ENCODE results near the gene WDR5B.

WDR5B gene

DNA sequence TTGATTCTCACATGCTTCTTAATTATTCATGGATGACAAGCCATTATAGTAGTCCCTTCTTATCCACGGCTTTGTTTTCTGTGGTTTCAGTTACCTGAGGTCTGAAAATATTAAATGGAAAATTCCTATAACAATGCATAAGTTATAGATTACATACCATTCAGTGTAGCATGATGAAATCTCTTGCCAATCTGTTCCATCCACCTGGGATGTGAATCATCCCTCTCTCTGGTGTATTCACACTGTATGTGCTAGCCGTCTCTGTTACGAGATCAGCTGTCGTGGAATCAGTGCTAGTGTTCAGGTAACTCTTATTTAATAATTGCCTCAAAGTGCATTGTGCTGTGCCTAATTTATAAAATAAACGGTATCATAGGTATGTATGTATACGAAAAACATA is 5.2 kb downstream of the WDR5B start:
- no peak overlapping the region for H3K4me3 ChIP-seq (replicated peaks in 1 of 2; ENCODE audit: low read depth in 2 of 2, low read length in 2 of 2)
- TF ChIP-seq, protein P1, sequence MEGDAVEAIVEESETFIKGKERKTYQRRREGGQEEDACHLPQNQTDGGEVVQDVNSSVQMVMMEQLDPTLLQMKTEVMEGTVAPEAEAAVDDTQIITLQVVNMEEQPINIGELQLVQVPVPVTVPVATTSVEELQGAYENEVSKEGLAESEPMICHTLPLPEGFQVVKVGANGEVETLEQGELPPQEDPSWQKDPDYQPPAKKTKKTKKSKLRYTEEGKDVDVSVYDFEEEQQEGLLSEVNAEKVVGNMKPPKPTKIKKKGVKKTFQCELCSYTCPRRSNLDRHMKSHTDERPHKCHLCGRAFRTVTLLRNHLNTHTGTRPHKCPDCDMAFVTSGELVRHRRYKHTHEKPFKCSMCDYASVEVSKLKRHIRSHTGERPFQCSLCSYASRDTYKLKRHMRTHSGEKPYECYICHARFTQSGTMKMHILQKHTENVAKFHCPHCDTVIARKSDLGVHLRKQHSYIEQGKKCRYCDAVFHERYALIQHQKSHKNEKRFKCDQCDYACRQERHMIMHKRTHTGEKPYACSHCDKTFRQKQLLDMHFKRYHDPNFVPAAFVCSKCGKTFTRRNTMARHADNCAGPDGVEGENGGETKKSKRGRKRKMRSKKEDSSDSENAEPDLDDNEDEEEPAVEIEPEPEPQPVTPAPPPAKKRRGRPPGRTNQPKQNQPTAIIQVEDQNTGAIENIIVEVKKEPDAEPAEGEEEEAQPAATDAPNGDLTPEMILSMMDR (IDR thresholded peaks at IDR 0.05; ENCODE audit: low read depth, low read length): no peak
- no peak for DNase-seq (ENCODE audit: low read depth in 2 of 2)

DNA sequence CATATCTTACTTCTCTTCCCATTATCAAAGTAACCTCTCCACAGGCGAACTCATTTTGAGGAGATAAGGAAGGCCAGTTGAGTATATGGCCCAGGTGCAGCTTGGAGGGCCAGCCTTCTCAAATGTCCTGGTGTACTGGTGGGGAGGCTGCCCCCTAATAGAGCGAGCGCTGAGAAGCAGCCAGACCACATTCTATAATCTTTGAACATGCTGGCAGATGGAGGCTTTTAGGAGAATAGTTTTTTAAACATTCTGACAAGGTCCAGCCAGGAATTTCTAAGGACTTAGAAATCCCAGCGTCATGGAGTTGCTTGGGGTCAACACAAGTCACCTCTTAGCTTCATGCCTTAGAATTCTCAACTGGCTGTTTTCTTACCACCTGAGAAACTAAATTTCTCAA is 5.8 kb downstream of the WDR5B start:
- H3K4me3 ChIP-seq (replicated peaks in 1 of 2; ENCODE audit: low read depth in 2 of 2, low read length in 2 of 2): no peak overlapping the region
- TF ChIP-seq, protein P1 (IDR thresholded peaks at IDR 0.05; ENCODE audit: low read depth, low read length): no peak
- DNase-seq (ENCODE audit: low read depth in 2 of 2): no peak

DNA sequence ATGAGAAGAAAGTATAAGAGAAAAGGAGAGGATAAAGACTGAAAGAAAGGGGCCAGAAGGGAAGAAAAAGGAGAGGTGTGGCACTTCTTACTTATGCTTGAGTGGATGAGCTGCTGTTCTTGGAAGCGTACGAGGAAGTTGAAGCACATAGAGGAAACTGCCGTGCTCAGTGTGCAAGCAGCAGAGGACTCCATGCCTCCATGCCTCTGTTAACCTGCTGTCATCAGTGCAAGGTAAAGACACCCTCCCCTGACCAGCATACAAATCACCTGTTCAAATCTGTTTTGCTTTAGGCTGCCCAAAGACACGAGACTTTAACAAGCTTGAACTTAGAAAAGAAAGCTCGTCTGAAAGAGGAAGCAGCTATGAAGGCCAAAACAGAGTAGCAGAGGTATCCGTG is 6.4 kb downstream of the WDR5B start:
- DNase-seq (ENCODE audit: low read depth in 2 of 2): no peak
- TF ChIP-seq, protein P1 (IDR thresholded peaks at IDR 0.05; ENCODE audit: low read depth, low read length): no peak
- no peak overlapping the region for H3K4me3 ChIP-seq (replicated peaks in 1 of 2; ENCODE audit: low read depth in 2 of 2, low read length in 2 of 2)

DNA sequence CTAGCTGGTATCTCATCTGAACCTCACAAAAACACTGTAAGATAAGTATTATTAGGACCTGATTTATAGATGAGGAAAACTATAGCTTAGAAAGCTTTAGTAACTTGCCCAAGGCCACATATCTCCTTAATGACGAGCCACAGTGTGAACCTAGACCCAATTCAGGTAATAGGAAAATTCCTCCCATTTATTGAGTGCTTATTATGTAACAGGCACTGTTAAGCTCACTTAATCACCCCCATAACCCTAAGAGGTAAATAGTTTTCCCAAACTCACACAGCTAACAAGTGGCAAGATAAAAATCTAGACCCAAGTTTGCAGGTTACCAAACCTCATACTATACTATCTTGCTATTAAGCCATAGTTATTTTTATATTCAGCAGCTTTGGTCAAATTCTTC is 7.9 kb downstream of the WDR5B start:
- DNase-seq (ENCODE audit: low read depth in 2 of 2): no peak
- TF ChIP-seq, protein P1 (IDR thresholded peaks at IDR 0.05; ENCODE audit: low read depth, low read length): no peak
- H3K4me3 ChIP-seq (replicated peaks in 1 of 2; ENCODE audit: low read depth in 2 of 2, low read length in 2 of 2): no peak overlapping the region

DNA sequence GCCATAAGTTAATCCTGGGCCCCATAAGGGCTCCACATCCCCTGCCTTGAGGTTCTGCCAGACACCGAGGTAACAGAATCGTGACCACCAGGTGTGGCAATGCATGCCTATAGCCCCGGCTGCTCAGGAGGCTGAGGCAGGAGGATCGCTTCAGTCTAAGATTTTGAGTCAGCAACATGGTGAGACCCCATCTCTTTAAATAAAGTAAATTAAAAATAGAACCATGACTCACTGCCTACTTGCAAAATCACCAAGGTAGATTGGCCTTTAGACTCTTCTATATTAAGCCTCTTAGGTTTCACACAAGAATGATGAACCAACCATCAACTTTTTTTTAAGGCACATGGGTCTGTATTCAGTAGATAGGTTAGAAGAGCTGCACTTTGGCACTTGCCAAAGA is 9.7 kb downstream of the WDR5B start:
- no peak for DNase-seq (ENCODE audit: low read depth in 2 of 2)
- no peak overlapping the region for H3K4me3 ChIP-seq (replicated peaks in 1 of 2; ENCODE audit: low read depth in 2 of 2, low read length in 2 of 2)
- TF ChIP-seq, protein P1 (IDR thresholded peaks at IDR 0.05; ENCODE audit: low read depth, low read length): no peak

GRCh38 chr3:122405015-122405414 is 10.8 kb downstream of the WDR5B start:
- TF ChIP-seq, protein P1 (IDR thresholded peaks at IDR 0.05; ENCODE audit: low read depth, low read length): no peak
- H3K4me3 ChIP-seq (replicated peaks in 1 of 2; ENCODE audit: low read depth in 2 of 2, low read length in 2 of 2): no peak overlapping the region
- no peak for DNase-seq (ENCODE audit: low read depth in 2 of 2)

DNA sequence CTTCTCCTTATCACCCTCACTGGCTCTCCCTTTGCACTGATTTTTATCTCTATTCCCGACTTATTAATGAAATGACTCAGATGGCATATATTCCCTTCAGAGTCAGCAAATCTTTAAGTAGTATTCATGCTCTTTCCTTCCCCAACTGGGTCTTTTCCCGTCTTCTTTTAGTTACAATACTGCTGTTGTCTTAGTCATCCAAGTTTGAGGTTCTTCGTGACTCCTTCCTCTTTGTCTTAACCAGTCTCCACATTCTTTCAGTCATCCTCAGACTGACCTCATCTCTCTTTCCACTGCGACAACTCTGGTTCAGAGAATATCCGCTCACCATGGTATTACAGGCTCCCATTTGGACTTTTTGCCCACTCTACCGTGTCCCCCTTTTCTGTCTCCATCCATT is 12.4 kb downstream of the WDR5B start:
- TF ChIP-seq, protein P1 (IDR thresholded peaks at IDR 0.05; ENCODE audit: low read depth, low read length): no peak
- H3K4me3 ChIP-seq (replicated peaks in 1 of 2; ENCODE audit: low read depth in 2 of 2, low read length in 2 of 2): no peak overlapping the region
- peak in 1 of 2 donors; percentile 74 for DNase-seq (ENCODE audit: low read depth in 2 of 2)
